OCI-LY3 (cell line): Measurements from ENCODE around the gene PALLD.

ENCODE experiments used
- EZH2phosphoT487 ChIP-seq: fragments of 200-600 bp; shearing (Covaris generic); IDR thresholded peaks from 2 replicates; pipeline ENCODE4 v1.6.1; 2018; ENCODE audit warnings: antibody characterized with exemption, mixed run types, low read depth
- TF ChIP-seq, protein P1 (sequence below): fragments of 200-600, 300-600 bp; sonication (generic); IDR thresholded peaks from 2 replicates; pipeline ENCODE4 v1.5.1; 2014; ENCODE audit warnings: antibody characterized with exemption, low read length, low read depth

GRCh38 chr4:168666531-168666930, 169.7 kb downstream of the PALLD start:
- TF ChIP-seq, protein P1, sequence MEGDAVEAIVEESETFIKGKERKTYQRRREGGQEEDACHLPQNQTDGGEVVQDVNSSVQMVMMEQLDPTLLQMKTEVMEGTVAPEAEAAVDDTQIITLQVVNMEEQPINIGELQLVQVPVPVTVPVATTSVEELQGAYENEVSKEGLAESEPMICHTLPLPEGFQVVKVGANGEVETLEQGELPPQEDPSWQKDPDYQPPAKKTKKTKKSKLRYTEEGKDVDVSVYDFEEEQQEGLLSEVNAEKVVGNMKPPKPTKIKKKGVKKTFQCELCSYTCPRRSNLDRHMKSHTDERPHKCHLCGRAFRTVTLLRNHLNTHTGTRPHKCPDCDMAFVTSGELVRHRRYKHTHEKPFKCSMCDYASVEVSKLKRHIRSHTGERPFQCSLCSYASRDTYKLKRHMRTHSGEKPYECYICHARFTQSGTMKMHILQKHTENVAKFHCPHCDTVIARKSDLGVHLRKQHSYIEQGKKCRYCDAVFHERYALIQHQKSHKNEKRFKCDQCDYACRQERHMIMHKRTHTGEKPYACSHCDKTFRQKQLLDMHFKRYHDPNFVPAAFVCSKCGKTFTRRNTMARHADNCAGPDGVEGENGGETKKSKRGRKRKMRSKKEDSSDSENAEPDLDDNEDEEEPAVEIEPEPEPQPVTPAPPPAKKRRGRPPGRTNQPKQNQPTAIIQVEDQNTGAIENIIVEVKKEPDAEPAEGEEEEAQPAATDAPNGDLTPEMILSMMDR, result no peak
- no peak for TF ChIP-seq EZH2phosphoT487
